Hepatocyte (in vitro differentiated cells): ENCODE measurements around the gene NPHP4. TPM values are rescaled to one million over a fixed set of nuclear protein-coding genes. Genes with fewer than 3 reads are reported as not detected.
"Not testable (repeated sequence)": the region's sequence is repeated elsewhere in the genome, so short reads cannot be mapped to it uniquely, and the experiment has no call there.

Experiments
- DNase-seq: peaks from one replicate; pipeline ENCODE4 v3.0.0-alpha.2; 2016; ENCODE audit warnings: low spot score
- H2AFZ ChIP-seq: fragments of 200-600 bp; sonication (generic); 2 replicates; pipeline ENCODE4 v1.6.0; 2016; ENCODE audit warnings: antibody characterized with exemption, mild to moderate bottlenecking
- H3K27ac ChIP-seq: fragments of 200-600 bp; sonication (generic); 2 replicates; pipeline ENCODE4 v1.5.1; 2016; ENCODE audit warnings: mild to moderate bottlenecking
- H3K27me3 ChIP-seq: fragments of 200-600 bp; sonication (generic); 2 replicates; pipeline ENCODE4 v1.6.1; 2016
- H3K36me3 ChIP-seq: fragments of 200-600 bp; sonication (generic); replicated peaks from 2 replicates; pipeline ENCODE4 v1.5.1; 2016; ENCODE audit warnings: low read depth; ENCODE audit not compliant: insufficient read depth
- H3K4me1 ChIP-seq: fragments of 200-600 bp; sonication (generic); 2 replicates; pipeline ENCODE4 v1.5.1; 2016; ENCODE audit warnings: mild to moderate bottlenecking, moderate library complexity; ENCODE audit not compliant: insufficient read depth
- H3K4me2 ChIP-seq: fragments of 200-600 bp; sonication (generic); 2 replicates; pipeline ENCODE4 v1.6.0; 2016
- H3K4me3 ChIP-seq: fragments of 200-600 bp; sonication (generic); 2 replicates; pipeline ENCODE4 v1.5.1; 2016; ENCODE audit warnings: mild to moderate bottlenecking
- H3K79me2 ChIP-seq: fragments of 200-600 bp; sonication (generic); 2 replicates; pipeline ENCODE4 v1.6.0; 2017; ENCODE audit warnings: mild to moderate bottlenecking
- H3K9me2 ChIP-seq: fragments of 200-600 bp; sonication (generic); replicated peaks from 2 replicates; pipeline ENCODE4 v1.6.0; 2017; ENCODE audit warnings: mild to moderate bottlenecking; ENCODE audit not compliant: insufficient read depth
- H3K9me3 ChIP-seq: fragments of 200-600 bp; sonication (generic); 2 replicates; pipeline ENCODE4 v1.5.1; 2016; ENCODE audit warnings: low read depth, mild to moderate bottlenecking
- H4K20me1 ChIP-seq: fragments of 200-600 bp; sonication (generic); 2 replicates; pipeline ENCODE4 v1.6.0; 2016; ENCODE audit warnings: mild to moderate bottlenecking; ENCODE audit not compliant: insufficient read depth, poor library complexity, severe bottlenecking
- EZH2 ChIP-seq: fragments of 200-600 bp; sonication (generic); IDR thresholded peaks from 2 replicates; pipeline ENCODE4 v1.6.1; 2016; ENCODE audit warnings: antibody characterized with exemption, mild to moderate bottlenecking, borderline replicate concordance
- EZH2phosphoT487 ChIP-seq: fragments of 200-600 bp; sonication (generic); IDR thresholded peaks from one replicate; pipeline ENCODE4 v1.6.1; 2018; ENCODE audit warnings: antibody characterized with exemption, mild to moderate bottlenecking, low read depth, moderate library complexity; ENCODE audit not compliant: unreplicated experiment, severe bottlenecking
- WGBS: methylation state at CpG from one replicate; pipeline ENCODE4 v1.1.6; 2016; ENCODE audit warnings: low lambda C conversion rate; ENCODE audit errors: missing lambda C conversion rate; 5-methylcytosine and 5-hydroxymethylcytosine counted together
- polyA plus RNA-seq: library from polyadenylated mRNA; unstranded; fragments of >200 nt; fragmentation: Nextera tagmentation; extraction: Ambion mirVana; gene quantifications from 2 replicates; pipeline ENCODE4 v1.2.1, GENCODE V29; 2016
- total RNA-seq: library from RNA; depleted of rRNA; stranded (reverse); fragments of >200 nt; gene quantifications from 2 replicates; pipeline ENCODE4 v1.2.3, GENCODE V29; 2014
- TF ChIP-seq, protein P1 (sequence below): fragments of 200-600 bp; sonication (generic); IDR thresholded peaks from 2 replicates; pipeline ENCODE4 v1.5.1; 2016; ENCODE audit warnings: antibody characterized with exemption, mild to moderate bottlenecking; ENCODE audit not compliant: poor library complexity

Gene NPHP4
- total and polyA plus RNA-seq, 2 experiments from 2014 or later: 5.6 to 6.0 TPM

- TF ChIP-seq, protein P1, sequence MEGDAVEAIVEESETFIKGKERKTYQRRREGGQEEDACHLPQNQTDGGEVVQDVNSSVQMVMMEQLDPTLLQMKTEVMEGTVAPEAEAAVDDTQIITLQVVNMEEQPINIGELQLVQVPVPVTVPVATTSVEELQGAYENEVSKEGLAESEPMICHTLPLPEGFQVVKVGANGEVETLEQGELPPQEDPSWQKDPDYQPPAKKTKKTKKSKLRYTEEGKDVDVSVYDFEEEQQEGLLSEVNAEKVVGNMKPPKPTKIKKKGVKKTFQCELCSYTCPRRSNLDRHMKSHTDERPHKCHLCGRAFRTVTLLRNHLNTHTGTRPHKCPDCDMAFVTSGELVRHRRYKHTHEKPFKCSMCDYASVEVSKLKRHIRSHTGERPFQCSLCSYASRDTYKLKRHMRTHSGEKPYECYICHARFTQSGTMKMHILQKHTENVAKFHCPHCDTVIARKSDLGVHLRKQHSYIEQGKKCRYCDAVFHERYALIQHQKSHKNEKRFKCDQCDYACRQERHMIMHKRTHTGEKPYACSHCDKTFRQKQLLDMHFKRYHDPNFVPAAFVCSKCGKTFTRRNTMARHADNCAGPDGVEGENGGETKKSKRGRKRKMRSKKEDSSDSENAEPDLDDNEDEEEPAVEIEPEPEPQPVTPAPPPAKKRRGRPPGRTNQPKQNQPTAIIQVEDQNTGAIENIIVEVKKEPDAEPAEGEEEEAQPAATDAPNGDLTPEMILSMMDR: no peak
- TF ChIP-seq EZH2 (no peak), EZH2phosphoT487 (no peak)
- no peaks in the 10 kb centered on the region for H3K36me3 ChIP-seq
These were observed 63.4 kb downstream of the NPHP4 start for GRCh38 chr1:5928714-5929400.

DNA sequence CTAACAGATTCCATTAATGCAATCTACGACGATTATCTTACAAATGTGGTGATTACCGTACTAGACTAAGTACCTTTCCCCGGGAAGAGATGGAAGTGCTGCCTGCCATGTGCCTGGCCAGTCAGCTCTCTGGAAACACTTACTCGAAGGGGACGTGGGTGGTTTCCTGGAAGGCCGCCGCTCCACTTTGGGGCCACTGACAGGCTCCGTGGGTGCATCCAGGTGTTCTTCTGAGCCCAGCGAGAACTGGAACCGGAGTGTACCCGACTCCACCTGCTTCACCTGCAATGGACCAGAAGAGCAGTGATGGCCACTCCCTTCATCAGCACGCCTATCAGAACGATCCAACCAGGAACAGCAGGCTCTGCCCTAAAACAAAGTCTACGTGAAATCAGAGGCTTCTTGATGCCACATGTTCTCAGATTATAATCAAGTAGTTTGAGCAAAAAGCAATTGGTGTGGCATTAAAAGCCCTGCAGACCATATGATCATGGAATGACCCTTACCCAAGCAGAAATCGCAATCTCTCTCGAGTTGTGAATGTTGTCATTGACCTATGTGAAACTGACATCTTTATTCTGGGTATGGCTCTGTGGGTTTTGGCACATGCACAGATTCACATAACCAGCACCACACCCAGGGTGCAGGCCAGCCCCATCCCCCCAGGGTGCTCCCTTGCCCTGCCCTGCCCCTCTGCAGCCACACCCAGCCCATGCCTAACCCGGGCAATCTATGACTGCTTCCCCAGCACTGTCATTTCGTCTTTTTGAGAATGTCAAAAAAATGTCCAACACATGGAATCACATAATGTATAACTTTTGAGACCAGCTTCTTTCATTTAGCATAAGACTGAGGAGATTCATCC lies 64.5 kb downstream of the NPHP4 start:
- Histone ChIP-seq H3K9me3 (no peaks in the 10 kb centered on the region), H3K4me1 (no peaks in the 10 kb centered on the region), H2AFZ (no peak overlapping the region), H3K4me3 (no peak overlapping the region), H3K36me3 (no peaks in the 10 kb centered on the region), H3K4me2 (no peak overlapping the region), H3K9me2 (no peaks in the 10 kb centered on the region), H3K79me2 (no peaks in the 10 kb centered on the region), H4K20me1 (no peaks in the 10 kb centered on the region), H3K27ac (no peak overlapping the region), H3K27me3 (no peaks in the 10 kb centered on the region)
- DNase-seq: no peak
- TF ChIP-seq, protein P1: no peak
- no peak for TF ChIP-seq EZH2
- TF ChIP-seq EZH2phosphoT487: no peak
- 93% methylated on average over 19 of the region's 19 CpGs for whole genome bisulfite sequencing

More at GRCh38 chr1:5928714-5929400, 63.4 kb downstream of the NPHP4 start:
- H2AFZ ChIP-seq: no peak overlapping the region
- no peaks in the 10 kb centered on the region for H3K79me2 ChIP-seq
- no peaks in the 10 kb centered on the region for H4K20me1 ChIP-seq
- H3K9me2 ChIP-seq: no peaks in the 10 kb centered on the region
- H3K27ac ChIP-seq: no peak overlapping the region
- no peaks in the 10 kb centered on the region for H3K9me3 ChIP-seq
- DNase-seq: no peak
- H3K4me1 ChIP-seq: no peaks in the 10 kb centered on the region
- WGBS: 74% methylated on average over 4 of the region's 4 CpGs
- no peaks in the 10 kb centered on the region for H3K27me3 ChIP-seq
- no peak overlapping the region for H3K4me3 ChIP-seq
- H3K4me2 ChIP-seq: no peak overlapping the region

GRCh38 chr1:5926686-5927435 lies 65.4 kb downstream of the NPHP4 start:
- no peak overlapping the region for H3K4me2 ChIP-seq
- no peak overlapping the region for H3K4me3 ChIP-seq
- no peak for TF ChIP-seq EZH2phosphoT487
- TF ChIP-seq, protein P1: no peak
- no peak for TF ChIP-seq EZH2
- no peaks in the 10 kb centered on the region for H3K36me3 ChIP-seq
- H4K20me1 ChIP-seq: no peaks in the 10 kb centered on the region
- H3K9me2 ChIP-seq: no peaks in the 10 kb centered on the region
- WGBS: 95% methylated on average over 18 of the region's 18 CpGs
- H3K27me3 ChIP-seq: no peaks in the 10 kb centered on the region
- H3K9me3 ChIP-seq: no peaks in the 10 kb centered on the region
- H3K4me1 ChIP-seq: no peaks in the 10 kb centered on the region
- no peaks in the 10 kb centered on the region for H3K79me2 ChIP-seq
- DNase-seq: no peak
- no peak overlapping the region for H3K27ac ChIP-seq
- H2AFZ ChIP-seq: no peak overlapping the region

- H3K9me2 ChIP-seq, H3K9me3 ChIP-seq, H3K79me2 ChIP-seq, H3K4me2 ChIP-seq, H3K27ac ChIP-seq, H2AFZ ChIP-seq, H3K4me1 ChIP-seq, H3K4me3 ChIP-seq, H3K27me3 ChIP-seq, H4K20me1 ChIP-seq, H3K36me3 ChIP-seq, DNase-seq: not testable (repeated sequence)
- WGBS: 96% methylated on average over 21 of the region's 21 CpGs
These were observed 69.4 kb downstream of the NPHP4 start for GRCh38 chr1:5922700-5923330.
